ENCODE results near the gene ATP8B3. TPM values are rescaled to one million over a fixed set of nuclear protein-coding genes. Genes with fewer than 3 reads are reported as not detected.
"Not testable (repeated sequence)": the region's sequence is repeated elsewhere in the genome, so short reads cannot be mapped to it uniquely, and the experiment has no call there.

ATP8B3 gene
- polyA plus RNA-seq, 2 of the 4 experiments (the other 2 are of a cell fraction), result 2.7 to 3.9 TPM

DNA sequence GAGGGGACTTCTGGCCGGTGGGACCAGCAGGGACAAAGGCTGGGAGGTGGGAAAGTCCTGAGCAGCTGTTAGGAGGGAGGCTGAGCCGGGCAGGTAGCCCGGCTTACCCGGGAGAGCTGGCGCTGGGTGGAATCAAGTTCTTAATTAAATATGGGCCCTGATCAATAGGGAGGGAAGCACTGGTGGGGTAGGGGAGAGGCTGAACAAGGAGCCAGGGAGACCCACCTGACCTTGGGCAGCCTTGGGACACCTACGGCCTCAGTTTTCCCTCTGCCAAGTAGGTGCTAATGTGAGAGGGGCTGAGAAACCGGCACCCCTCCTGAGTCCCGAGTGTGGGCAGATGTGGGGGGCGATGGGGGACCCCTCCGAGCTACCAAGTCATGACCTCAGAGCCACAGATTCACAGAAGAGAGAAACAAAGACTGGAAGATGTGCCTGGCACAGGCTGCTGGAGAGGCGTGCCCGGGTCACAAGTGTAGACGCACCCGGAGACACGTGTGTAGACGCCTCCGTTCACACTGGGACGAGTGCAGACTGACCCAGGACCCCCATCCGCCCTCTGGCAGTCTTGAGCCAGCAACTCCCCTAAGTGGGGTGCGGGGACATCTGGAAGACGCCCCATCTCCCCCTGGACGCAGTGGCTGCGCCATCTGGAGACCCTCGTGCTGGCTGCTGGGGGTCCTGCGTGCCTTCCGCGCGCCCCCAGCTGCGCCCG, 50.4 kb downstream of the ATP8B3 start:
- peaks cover 10% of the 10 kb centered on the region; the same call in 2 of the 3 replicates for H3K4me1 ChIP-seq
- no peak overlapping the region for H3K4me3 ChIP-seq
- no peak for FAIRE-seq
- no peak for ATAC-seq
- no peak overlapping the region for H3K4me2 ChIP-seq
- no peak for DNase-seq (ENCODE audit: low read depth in 1 of 2, low spot score in 1 of 2)
- H3K9me3 ChIP-seq, result no peaks in the 10 kb centered on the region
- TF ChIP-seq, protein P1, sequence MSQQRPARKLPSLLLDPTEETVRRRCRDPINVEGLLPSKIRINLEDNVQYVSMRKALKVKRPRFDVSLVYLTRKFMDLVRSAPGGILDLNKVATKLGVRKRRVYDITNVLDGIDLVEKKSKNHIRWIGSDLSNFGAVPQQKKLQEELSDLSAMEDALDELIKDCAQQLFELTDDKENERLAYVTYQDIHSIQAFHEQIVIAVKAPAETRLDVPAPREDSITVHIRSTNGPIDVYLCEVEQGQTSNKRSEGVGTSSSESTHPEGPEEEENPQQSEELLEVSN (IDR thresholded peaks at IDR 0.05; ENCODE audit: borderline replicate concordance, low read depth), result no peak
- no peak for TF ChIP-seq CEBPB (IDR thresholded peaks at IDR 0.05)
- TF ChIP-seq ZSCAN20 (CRISPR knock-in tag; IDR thresholded peaks at IDR 0.05), result no peak
- TF ChIP-seq TP53 (CRISPR knock-in tag; IDR thresholded peaks at IDR 0.05), result no peak
- TF ChIP-seq, protein P2, sequence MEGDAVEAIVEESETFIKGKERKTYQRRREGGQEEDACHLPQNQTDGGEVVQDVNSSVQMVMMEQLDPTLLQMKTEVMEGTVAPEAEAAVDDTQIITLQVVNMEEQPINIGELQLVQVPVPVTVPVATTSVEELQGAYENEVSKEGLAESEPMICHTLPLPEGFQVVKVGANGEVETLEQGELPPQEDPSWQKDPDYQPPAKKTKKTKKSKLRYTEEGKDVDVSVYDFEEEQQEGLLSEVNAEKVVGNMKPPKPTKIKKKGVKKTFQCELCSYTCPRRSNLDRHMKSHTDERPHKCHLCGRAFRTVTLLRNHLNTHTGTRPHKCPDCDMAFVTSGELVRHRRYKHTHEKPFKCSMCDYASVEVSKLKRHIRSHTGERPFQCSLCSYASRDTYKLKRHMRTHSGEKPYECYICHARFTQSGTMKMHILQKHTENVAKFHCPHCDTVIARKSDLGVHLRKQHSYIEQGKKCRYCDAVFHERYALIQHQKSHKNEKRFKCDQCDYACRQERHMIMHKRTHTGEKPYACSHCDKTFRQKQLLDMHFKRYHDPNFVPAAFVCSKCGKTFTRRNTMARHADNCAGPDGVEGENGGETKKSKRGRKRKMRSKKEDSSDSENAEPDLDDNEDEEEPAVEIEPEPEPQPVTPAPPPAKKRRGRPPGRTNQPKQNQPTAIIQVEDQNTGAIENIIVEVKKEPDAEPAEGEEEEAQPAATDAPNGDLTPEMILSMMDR (IDR thresholded peaks at IDR 0.05), result no peak
- no peak for TF ChIP-seq HOXB13 (CRISPR knock-in tag; IDR thresholded peaks at IDR 0.05; ENCODE audit: low read depth)
- TF ChIP-seq ZFP36 (IDR thresholded peaks at IDR 0.05; ENCODE audit: borderline replicate concordance, partially characterized antibody), result no peak
- TF ChIP-seq, protein P3, sequence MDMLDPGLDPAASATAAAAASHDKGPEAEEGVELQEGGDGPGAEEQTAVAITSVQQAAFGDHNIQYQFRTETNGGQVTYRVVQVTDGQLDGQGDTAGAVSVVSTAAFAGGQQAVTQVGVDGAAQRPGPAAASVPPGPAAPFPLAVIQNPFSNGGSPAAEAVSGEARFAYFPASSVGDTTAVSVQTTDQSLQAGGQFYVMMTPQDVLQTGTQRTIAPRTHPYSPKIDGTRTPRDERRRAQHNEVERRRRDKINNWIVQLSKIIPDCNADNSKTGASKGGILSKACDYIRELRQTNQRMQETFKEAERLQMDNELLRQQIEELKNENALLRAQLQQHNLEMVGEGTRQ (IDR thresholded peaks at IDR 0.05), result no peak
- TF ChIP-seq PBX3 (IDR thresholded peaks at IDR 0.05), result no peak
- TF ChIP-seq SREBF2 (IDR thresholded peaks at IDR 0.05), result no peak
- no peak for TF ChIP-seq MYC (IDR thresholded peaks at IDR 0.05; ENCODE audit: borderline replicate concordance, low read length)
- no peak for TF ChIP-seq HEYL (CRISPR knock-in tag; IDR thresholded peaks at IDR 0.05)
- no peak for TF ChIP-seq RAD21 (conservative IDR thresholded peaks at IDR 0.05 in 1 of 2, IDR thresholded peaks at IDR 0.05 in 1 of 2)
- TF ChIP-seq TFCP2L1 (CRISPR knock-in tag; IDR thresholded peaks at IDR 0.05), result no peak
- no peak for TF ChIP-seq MAZ (IDR thresholded peaks at IDR 0.05; ENCODE audit: borderline replicate concordance, low read depth, low read length)
- CTCF ChIA-PET, result interaction anchor here (0.6 to 2.3 kb wide), 8 partner anchors 16 to 89 kb away, joined by 3 to 14 read pairs (median 5); no protein-coding TSS in a partner anchor
- WGBS (ENCODE audit: missing lambda C conversion rate), result 5% methylated on average over 9 of the region's 30 CpGs
- POLR2A ChIA-PET, result interaction anchor here (0.7 to 1.0 kb wide), 2 partner anchors 15 to 77 kb away, joined by 5 to 6 read pairs; no protein-coding TSS in a partner anchor
- no peak overlapping the region for H3K27ac ChIP-seq

- H3K4me1 ChIP-seq, result peaks cover 10% of the 10 kb centered on the region; the same call in 2 of the 3 replicates
- CTCF ChIA-PET, result interaction anchor here (0.6 to 2.3 kb wide), 8 partner anchors 11 to 89 kb away, joined by 3 to 14 read pairs (median 5); no protein-coding TSS in a partner anchor
- not testable (repeated sequence) for ATAC-seq; DNase-seq (ENCODE audit: low read depth in 1 of 2, low spot score in 1 of 2); FAIRE-seq; H3K9me3 ChIP-seq; H3K4me2 ChIP-seq; H3K27ac ChIP-seq; H3K4me3 ChIP-seq
- WGBS (ENCODE audit: missing lambda C conversion rate), result 11% methylated on average over 10 of the region's 15 CpGs
- POLR2A ChIA-PET, result interaction anchor here (0.7 to 1.0 kb wide), 3 partner anchors 14 to 78 kb away, joined by 3 to 6 read pairs (median 5); no protein-coding TSS in a partner anchor
Measured at GRCh38 chr19:1760786-1761527, 51.1 kb downstream of the ATP8B3 start.
